Osteoblast (primary cell): ENCODE data around the gene OTUD1. TPM values are rescaled to one million over a fixed set of nuclear protein-coding genes. Genes with fewer than 3 reads are reported as not detected.

Experiments used
- DNase-seq: peaks from one replicate; pipeline ENCODE4 v3.0.0; 2011; ENCODE audit warnings: low spot score, mixed read lengths; ENCODE audit not compliant: insufficient read length; ENCODE audit errors: missing footprints
- H2AFZ ChIP-seq: 2 replicates; pipeline ENCODE4 v1.6.0; 2011; ENCODE audit warnings: mild to moderate bottlenecking, low read length
- H3K27ac ChIP-seq: 2 replicates; pipeline ENCODE4 v1.5.1; 2011; ENCODE audit warnings: mild to moderate bottlenecking, low read depth, low read length, moderate library complexity
- H3K27me3 ChIP-seq: 2 replicates; pipeline ENCODE4 v1.6.0; 2012; ENCODE audit warnings: mild to moderate bottlenecking, control low read depth, inconsistent platforms, low read length, moderate library complexity; ENCODE audit not compliant: insufficient read depth
- H3K36me3 ChIP-seq: 2 replicates; pipeline ENCODE4 v1.5.1; 2011; ENCODE audit warnings: mild to moderate bottlenecking, low read length, control low read depth, moderate library complexity; ENCODE audit not compliant: insufficient read depth
- H3K4me1 ChIP-seq: 2 replicates; pipeline ENCODE4 v1.5.1; 2011; ENCODE audit warnings: mild to moderate bottlenecking, low read length, control low read depth, moderate library complexity; ENCODE audit not compliant: insufficient read depth
- H3K4me2 ChIP-seq: 2 replicates; pipeline ENCODE4 v1.6.0; 2011; ENCODE audit warnings: mild to moderate bottlenecking, low read length; ENCODE audit not compliant: insufficient read depth
- H3K4me3 ChIP-seq: fragments of 200-600 bp; sonication (generic); 3 replicates; pipeline ENCODE4 v1.5.1; 2012; ENCODE audit warnings: mild to moderate bottlenecking, low read length, inconsistent platforms; ENCODE audit not compliant: insufficient read depth
- H3K79me2 ChIP-seq: 2 replicates; pipeline ENCODE4 v1.6.0; 2012; ENCODE audit warnings: mild to moderate bottlenecking, low read length, control low read depth, inconsistent platforms; ENCODE audit not compliant: insufficient read depth
- H3K9me3 ChIP-seq: 2 replicates; pipeline ENCODE4 v1.5.1; 2011; ENCODE audit warnings: low read depth, low read length, control low read depth
- H4K20me1 ChIP-seq: 2 replicates; pipeline ENCODE4 v1.6.0; 2012; ENCODE audit warnings: mild to moderate bottlenecking, low read length, control low read depth; ENCODE audit not compliant: insufficient read depth
- total RNA-seq: library from RNA; depleted of rRNA; stranded (reverse); fragments of >200 nt; gene quantifications from 2 replicates; pipeline ENCODE4 v1.2.3, GENCODE V29; 2012
- TF ChIP-seq, protein P1 (sequence below): IDR thresholded peaks from 2 replicates; pipeline ENCODE4 v1.5.1; 2011; ENCODE audit warnings: mild to moderate bottlenecking, low read depth, low read length, moderate library complexity; ENCODE audit errors: extremely low read depth

The OTUD1 gene
- total RNA-seq, 1 donor: 9.8 TPM

DNA sequence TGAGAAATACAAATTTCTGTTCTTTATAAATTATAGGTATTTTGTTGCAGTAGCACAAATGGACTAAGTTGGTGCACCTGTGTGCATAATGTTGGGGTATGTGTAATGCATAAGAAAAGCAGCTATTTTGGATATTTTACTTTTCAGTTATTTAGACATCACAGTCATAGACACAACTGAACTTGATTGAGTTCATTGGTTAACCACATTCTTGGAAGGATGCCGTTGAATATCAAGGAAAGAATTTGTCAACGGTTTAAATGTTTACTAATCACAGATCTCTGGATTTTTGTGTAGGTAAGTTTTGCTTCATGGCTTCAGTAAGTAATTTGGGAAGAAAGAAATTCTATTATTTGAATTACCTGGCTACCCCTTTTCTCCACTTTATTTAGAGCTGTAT, 4.1 kb downstream of the OTUD1 start:
- Histone ChIP-seq H2AFZ (no peak overlapping the region), H3K4me1 (peaks cover 13% of the 10 kb centered on the region), H3K79me2 (peaks cover 20% of the 10 kb centered on the region), H3K27ac (no peak overlapping the region), H4K20me1 (peaks cover 5% of the 10 kb centered on the region), H3K27me3 (no peaks in the 10 kb centered on the region), H3K4me3 (no peak overlapping the region), H3K9me3 (no peaks in the 10 kb centered on the region), H3K36me3 (no peaks in the 10 kb centered on the region), H3K4me2 (no peak overlapping the region)
- TF ChIP-seq, protein P1, sequence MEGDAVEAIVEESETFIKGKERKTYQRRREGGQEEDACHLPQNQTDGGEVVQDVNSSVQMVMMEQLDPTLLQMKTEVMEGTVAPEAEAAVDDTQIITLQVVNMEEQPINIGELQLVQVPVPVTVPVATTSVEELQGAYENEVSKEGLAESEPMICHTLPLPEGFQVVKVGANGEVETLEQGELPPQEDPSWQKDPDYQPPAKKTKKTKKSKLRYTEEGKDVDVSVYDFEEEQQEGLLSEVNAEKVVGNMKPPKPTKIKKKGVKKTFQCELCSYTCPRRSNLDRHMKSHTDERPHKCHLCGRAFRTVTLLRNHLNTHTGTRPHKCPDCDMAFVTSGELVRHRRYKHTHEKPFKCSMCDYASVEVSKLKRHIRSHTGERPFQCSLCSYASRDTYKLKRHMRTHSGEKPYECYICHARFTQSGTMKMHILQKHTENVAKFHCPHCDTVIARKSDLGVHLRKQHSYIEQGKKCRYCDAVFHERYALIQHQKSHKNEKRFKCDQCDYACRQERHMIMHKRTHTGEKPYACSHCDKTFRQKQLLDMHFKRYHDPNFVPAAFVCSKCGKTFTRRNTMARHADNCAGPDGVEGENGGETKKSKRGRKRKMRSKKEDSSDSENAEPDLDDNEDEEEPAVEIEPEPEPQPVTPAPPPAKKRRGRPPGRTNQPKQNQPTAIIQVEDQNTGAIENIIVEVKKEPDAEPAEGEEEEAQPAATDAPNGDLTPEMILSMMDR: no peak
- DNase-seq: no peak

DNA sequence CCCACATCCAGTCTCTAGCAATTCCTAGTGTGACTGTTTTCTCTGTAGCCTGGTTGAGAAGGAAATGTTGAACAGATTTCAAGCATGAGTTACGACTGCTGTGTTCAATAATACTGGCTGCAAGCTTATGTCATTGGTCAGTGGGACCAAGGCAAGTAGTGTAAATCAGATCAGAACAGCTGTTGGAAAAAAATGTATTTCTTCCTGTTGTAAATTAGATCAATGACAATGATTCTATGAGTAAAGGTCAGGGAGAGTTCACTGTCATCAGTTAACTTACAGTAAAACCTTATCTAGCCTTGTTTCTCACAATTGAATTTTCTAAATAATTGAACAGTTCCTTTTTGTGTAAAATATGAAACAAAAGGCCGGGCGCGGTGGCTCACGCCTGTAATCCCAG, 6.7 kb downstream of the OTUD1 start:
- Histone ChIP-seq H3K36me3 (no peaks in the 10 kb centered on the region), H3K27me3 (no peaks in the 10 kb centered on the region), H3K4me1 (peaks cover 10% of the 10 kb centered on the region), H3K27ac (no peak overlapping the region), H3K4me2 (no peak overlapping the region), H3K4me3 (no peak overlapping the region), H3K79me2 (peaks cover 16% of the 10 kb centered on the region), H3K9me3 (no peaks in the 10 kb centered on the region), H4K20me1 (peaks cover 5% of the 10 kb centered on the region), H2AFZ (no peak overlapping the region)
- no peak for DNase-seq
- TF ChIP-seq, protein P1: no peak

DNA sequence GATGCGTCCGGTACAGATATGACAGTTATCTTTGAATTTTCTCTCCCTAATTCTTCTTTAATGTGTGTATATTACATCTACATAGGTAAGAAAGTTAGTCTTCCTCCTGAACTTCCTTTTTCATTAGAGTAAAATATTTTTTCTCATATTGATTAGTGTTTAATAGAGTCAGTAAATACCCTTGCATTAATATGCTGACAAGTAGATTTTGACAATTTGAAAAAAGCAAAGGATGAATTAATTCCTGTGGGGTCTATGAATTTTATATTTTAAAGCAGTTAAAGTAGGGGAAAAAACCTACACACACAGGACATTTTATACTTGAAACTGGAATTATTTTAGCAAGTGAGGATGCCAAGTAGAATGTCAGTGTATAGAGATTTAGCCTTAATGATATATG, 9.4 kb downstream of the OTUD1 start:
- Histone ChIP-seq H3K27me3 (no peaks in the 10 kb centered on the region), H3K4me2 (no peak overlapping the region), H3K79me2 (no peaks in the 10 kb centered on the region), H4K20me1 (no peaks in the 10 kb centered on the region), H2AFZ (no peak overlapping the region), H3K36me3 (no peaks in the 10 kb centered on the region), H3K27ac (no peak overlapping the region), H3K4me3 (no peak overlapping the region), H3K9me3 (no peaks in the 10 kb centered on the region), H3K4me1 (no peaks in the 10 kb centered on the region)
- DNase-seq: no peak
- TF ChIP-seq, protein P1: no peak

DNA sequence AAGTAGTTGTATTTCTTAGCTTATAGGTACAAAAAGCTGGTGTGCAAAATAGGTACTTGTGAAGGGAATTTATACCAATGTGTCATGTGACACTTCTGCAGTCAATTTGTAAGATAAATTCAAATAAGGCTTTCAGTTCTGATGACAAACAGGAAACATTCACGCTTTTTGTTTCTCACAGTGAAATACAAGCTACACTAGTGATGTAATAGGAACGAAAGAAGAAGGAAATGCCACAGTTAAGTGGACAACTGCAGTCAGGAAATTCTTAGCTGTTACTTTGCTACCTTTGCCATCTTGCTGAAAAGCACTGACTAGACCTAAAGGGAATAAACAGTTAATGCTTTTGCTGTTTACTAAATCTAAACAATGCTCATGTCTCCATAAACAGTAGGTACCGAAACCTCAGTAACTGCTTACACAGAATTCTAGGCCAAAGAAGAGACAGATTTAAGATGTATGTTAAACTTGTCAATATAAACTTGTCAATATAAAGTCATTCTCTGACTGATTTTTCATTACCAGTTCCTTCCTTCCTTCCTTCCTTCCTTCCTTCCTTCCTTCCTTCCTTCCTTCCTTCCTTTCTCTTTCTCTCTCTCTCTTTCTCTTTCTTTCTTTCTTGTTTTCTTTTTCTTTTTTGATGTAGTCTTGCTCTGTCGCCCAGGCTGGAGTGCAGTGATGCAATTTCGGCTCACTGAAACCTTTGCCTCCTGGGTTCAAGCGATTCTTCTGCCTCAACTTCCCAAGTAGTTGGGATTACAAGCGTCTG, 10.1 kb downstream of the OTUD1 start:
- Histone ChIP-seq H3K36me3 (no peaks in the 10 kb centered on the region), H3K27ac (no peak overlapping the region), H2AFZ (no peak overlapping the region), H3K4me1 (no peaks in the 10 kb centered on the region), H3K4me2 (no peak overlapping the region), H3K4me3 (no peak overlapping the region), H4K20me1 (no peaks in the 10 kb centered on the region), H3K9me3 (no peaks in the 10 kb centered on the region), H3K79me2 (no peaks in the 10 kb centered on the region), H3K27me3 (no peaks in the 10 kb centered on the region)
- no peak for DNase-seq
- TF ChIP-seq, protein P1: no peak
